SU-DHL-6 (cell line): ENCODE data around the gene HELZ.

Source experiments
- H2AFZ ChIP-seq: fragments of 200-600 bp; sonication (generic); 2 replicates; pipeline ENCODE4 v1.6.1; 2014; ENCODE audit warnings: low read depth, mild to moderate bottlenecking, moderate library complexity, mixed read lengths, antibody characterized with exemption, low read length; ENCODE audit not compliant: severe bottlenecking
- H3F3A ChIP-seq: fragments of 200-600 bp; shearing (Covaris generic); 2 replicates; pipeline ENCODE4 v1.6.0; 2016; ENCODE audit warnings: antibody characterized with exemption, mild to moderate bottlenecking; ENCODE audit not compliant: insufficient read depth
- H3K27ac ChIP-seq: fragments of 200-600 bp; sonication (generic); 2 replicates; pipeline ENCODE4 v1.5.1; 2016; ENCODE audit warnings: low read depth, mild to moderate bottlenecking, low read length, moderate library complexity, mixed read lengths
- H3K27me3 ChIP-seq: fragments of 200-600 bp; sonication (generic), shearing (Covaris generic); 2 replicates; pipeline ENCODE4 v1.6.0; 2014; ENCODE audit warnings: mild to moderate bottlenecking, low read length
- H3K36me3 ChIP-seq: fragments of 200-600 bp; sonication (generic); 2 replicates; pipeline ENCODE4 v1.6.1; 2014; ENCODE audit warnings: mild to moderate bottlenecking, low read length, mixed read lengths
- H3K4me2 ChIP-seq: fragments of 300-600, 200-600 bp; shearing (Covaris generic), sonication (generic); 2 replicates; pipeline ENCODE4 v1.6.0; 2014; ENCODE audit warnings: low read length, low read depth, mild to moderate bottlenecking; ENCODE audit not compliant: poor library complexity, severe bottlenecking
- H3K4me3 ChIP-seq: fragments of 200-600 bp; sonication (generic); 2 replicates; pipeline ENCODE4 v1.5.1; 2014; ENCODE audit warnings: antibody characterized with exemption, low read length, mild to moderate bottlenecking, mixed read lengths; ENCODE audit not compliant: insufficient read depth, poor library complexity, severe bottlenecking
- H3K79me2 ChIP-seq: fragments of 200-600 bp; sonication (generic); 2 replicates; pipeline ENCODE4 v1.6.1; 2014; ENCODE audit warnings: mild to moderate bottlenecking, low read length, moderate library complexity; ENCODE audit not compliant: insufficient read depth
- H3K9ac ChIP-seq: fragments of 200-600 bp; sonication (generic); 2 replicates; pipeline ENCODE4 v1.7.0; 2014; ENCODE audit warnings: mild to moderate bottlenecking, low read length
- H3K9me2 ChIP-seq: fragments of 200-600 bp; sonication (generic); replicated peaks from 2 replicates; pipeline ENCODE4 v1.6.1; 2014; ENCODE audit warnings: low read length; ENCODE audit not compliant: insufficient read depth
- H3K9me3 ChIP-seq: fragments of 200-600 bp; sonication (generic); 2 replicates; pipeline ENCODE4 v1.6.1; 2014; ENCODE audit warnings: low read length, mixed read lengths; ENCODE audit not compliant: insufficient read depth
- H4K20me1 ChIP-seq: fragments of 200-600 bp; sonication (generic); 2 replicates; pipeline ENCODE4 v1.6.1; 2014; ENCODE audit warnings: low read depth, mild to moderate bottlenecking, antibody characterized with exemption, low read length, moderate library complexity, mixed read lengths
- EZH2phosphoT487 ChIP-seq: fragments of 200-600 bp; sonication (generic), shearing (Covaris generic); conservative IDR thresholded peaks from 2 replicates; pipeline ENCODE4 v1.6.1; 2018; ENCODE audit warnings: mild to moderate bottlenecking, antibody characterized with exemption, low read length, moderate library complexity, mixed read lengths
- TF ChIP-seq, protein P1 (sequence below): fragments of 200-600 bp; sonication (generic); IDR thresholded peaks from one replicate; pipeline ENCODE4 v1.5.1; 2017; ENCODE audit warnings: antibody characterized with exemption, mild to moderate bottlenecking, low read length, moderate library complexity; ENCODE audit not compliant: insufficient read depth, poor library complexity, severe bottlenecking

The HELZ gene

DNA sequence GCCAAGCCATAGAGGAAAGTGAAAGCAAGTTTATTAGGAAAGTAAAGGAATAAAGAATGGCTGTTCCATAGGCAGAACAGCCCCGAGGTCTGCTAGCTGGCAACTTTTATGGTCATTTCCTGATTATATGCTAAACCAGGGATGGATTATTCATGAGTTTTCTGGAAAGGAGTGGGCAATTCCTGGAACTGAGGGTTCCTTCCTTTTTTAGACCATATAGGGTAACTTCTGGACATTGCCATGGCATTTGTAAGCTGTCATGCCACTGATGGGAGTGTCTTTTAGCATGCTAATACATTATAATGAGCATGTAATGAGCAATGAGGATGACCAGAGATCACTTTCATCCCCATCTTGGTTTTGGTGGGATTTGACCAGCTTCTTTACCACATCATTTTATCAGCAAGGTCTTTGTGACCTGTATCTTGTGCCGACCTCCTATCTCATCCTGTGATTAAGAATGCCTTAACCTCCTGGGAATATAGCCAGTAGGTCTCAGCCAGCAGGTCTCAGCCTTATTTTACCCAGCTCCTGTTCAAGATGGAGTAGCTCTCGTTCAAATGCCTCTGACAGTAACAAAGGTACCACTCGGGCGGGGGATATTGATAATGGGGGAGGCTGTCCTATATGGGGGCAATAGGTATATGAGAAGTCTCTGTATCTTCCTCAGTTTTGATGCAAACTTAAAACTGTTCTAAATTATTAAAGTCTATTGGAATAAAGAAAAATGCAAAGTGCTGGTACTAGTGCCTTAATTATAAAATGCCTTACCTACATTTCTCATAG, 38.9 kb upstream of the HELZ start:
- no peak overlapping the region for H3K9ac ChIP-seq
- no peaks in the 10 kb centered on the region for H4K20me1 ChIP-seq
- H3K36me3 ChIP-seq, result no peaks in the 10 kb centered on the region
- H3K9me3 ChIP-seq, result no peaks in the 10 kb centered on the region
- no peak overlapping the region for H3K27ac ChIP-seq
- H3K27me3 ChIP-seq, result no peaks in the 10 kb centered on the region
- no peaks in the 10 kb centered on the region for H3K79me2 ChIP-seq
- no peak overlapping the region for H2AFZ ChIP-seq
- no peaks in the 10 kb centered on the region for H3F3A ChIP-seq
- H3K4me3 ChIP-seq, result no peak overlapping the region
- H3K9me2 ChIP-seq, result no peaks in the 10 kb centered on the region
- no peak overlapping the region for H3K4me2 ChIP-seq
- TF ChIP-seq, protein P1, sequence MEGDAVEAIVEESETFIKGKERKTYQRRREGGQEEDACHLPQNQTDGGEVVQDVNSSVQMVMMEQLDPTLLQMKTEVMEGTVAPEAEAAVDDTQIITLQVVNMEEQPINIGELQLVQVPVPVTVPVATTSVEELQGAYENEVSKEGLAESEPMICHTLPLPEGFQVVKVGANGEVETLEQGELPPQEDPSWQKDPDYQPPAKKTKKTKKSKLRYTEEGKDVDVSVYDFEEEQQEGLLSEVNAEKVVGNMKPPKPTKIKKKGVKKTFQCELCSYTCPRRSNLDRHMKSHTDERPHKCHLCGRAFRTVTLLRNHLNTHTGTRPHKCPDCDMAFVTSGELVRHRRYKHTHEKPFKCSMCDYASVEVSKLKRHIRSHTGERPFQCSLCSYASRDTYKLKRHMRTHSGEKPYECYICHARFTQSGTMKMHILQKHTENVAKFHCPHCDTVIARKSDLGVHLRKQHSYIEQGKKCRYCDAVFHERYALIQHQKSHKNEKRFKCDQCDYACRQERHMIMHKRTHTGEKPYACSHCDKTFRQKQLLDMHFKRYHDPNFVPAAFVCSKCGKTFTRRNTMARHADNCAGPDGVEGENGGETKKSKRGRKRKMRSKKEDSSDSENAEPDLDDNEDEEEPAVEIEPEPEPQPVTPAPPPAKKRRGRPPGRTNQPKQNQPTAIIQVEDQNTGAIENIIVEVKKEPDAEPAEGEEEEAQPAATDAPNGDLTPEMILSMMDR, result no peak
- no peak for TF ChIP-seq EZH2phosphoT487

DNA sequence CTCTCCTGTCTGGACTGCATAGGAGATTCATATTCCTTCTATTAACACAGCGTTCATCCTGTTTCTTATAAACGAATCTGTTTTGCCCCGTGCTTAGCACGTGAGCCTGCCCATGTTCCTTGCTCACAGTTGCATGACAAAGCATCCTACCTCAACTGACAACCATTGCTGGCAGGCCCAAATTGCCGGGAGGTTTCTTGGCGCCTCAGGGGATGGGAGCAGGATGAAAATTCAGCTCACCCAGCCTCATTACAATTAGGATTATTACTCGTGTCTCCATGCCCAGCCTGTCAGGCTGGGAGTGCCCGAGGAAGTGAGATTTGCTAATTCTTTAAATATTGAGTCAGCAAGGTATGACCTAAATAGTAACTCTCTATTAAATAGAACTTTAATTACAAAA, 36.7 kb upstream of the HELZ start:
- no peak overlapping the region for H3K4me3 ChIP-seq
- no peaks in the 10 kb centered on the region for H3K27me3 ChIP-seq
- no peaks in the 10 kb centered on the region for H3K36me3 ChIP-seq
- no peak overlapping the region for H2AFZ ChIP-seq
- no peak overlapping the region for H3K27ac ChIP-seq
- TF ChIP-seq EZH2phosphoT487, result no peak
- TF ChIP-seq, protein P1, result no peak
- H3K79me2 ChIP-seq, result no peaks in the 10 kb centered on the region
- H3K4me2 ChIP-seq, result no peak overlapping the region
- H4K20me1 ChIP-seq, result no peaks in the 10 kb centered on the region
- no peak overlapping the region for H3K9ac ChIP-seq
- H3K9me3 ChIP-seq, result no peaks in the 10 kb centered on the region
- H3K9me2 ChIP-seq, result no peaks in the 10 kb centered on the region
- H3F3A ChIP-seq, result no peaks in the 10 kb centered on the region

DNA sequence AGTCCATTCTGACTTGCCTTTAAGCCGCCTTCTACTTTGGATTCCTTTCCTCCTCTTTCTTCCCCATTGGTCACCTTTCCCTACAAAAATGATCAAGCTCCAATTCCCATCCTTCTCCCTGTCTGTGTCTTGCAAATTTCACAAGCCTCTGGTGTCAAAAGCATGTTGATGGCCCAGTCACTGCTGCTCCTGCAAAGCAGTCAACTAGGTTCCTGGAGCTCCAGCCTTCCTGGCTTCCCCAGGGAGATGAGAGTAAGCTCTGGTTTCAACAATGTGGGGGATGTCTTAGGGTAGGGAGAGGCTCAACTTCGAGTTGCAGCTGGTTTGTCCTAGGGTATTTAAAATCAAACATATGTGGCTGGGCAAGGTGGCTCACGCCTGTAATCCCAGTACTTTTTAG, 36.1 kb upstream of the HELZ start:
- no peaks in the 10 kb centered on the region for H3K27me3 ChIP-seq
- no peaks in the 10 kb centered on the region for H3F3A ChIP-seq
- H3K9me2 ChIP-seq, result no peaks in the 10 kb centered on the region
- no peaks in the 10 kb centered on the region for H3K79me2 ChIP-seq
- H4K20me1 ChIP-seq, result no peaks in the 10 kb centered on the region
- no peaks in the 10 kb centered on the region for H3K36me3 ChIP-seq
- H3K9me3 ChIP-seq, result no peaks in the 10 kb centered on the region
- no peak overlapping the region for H3K4me2 ChIP-seq
- no peak overlapping the region for H3K9ac ChIP-seq
- H2AFZ ChIP-seq, result no peak overlapping the region
- H3K4me3 ChIP-seq, result no peak overlapping the region
- no peak overlapping the region for H3K27ac ChIP-seq
- TF ChIP-seq, protein P1, result no peak
- no peak for TF ChIP-seq EZH2phosphoT487
